Body of pancreas (tissue), 4 donors: ENCODE results near the gene DNAJB6.

Experiments
- POLR2A ChIP-seq, 3 donors: fragments of 450-650 bp; IDR thresholded peaks; one replicate each; pipeline ENCODE4 v1.6.1; 2016; ENCODE audit warnings: antibody characterized with exemption in 3 of 3, mild to moderate bottlenecking in 2 of 3
- TF ChIP-seq, protein P1 (sequence below), 7 experiments: fragments of 450-650 bp in 4 of 7; fragments of 200-600 bp in 3 of 7; sonication (generic) in 3 of 7; IDR thresholded peaks; one replicate each; pipeline ENCODE4 v1.5.1; 2016 to 2019; ENCODE audit warnings: antibody characterized with exemption in 7 of 7

DNA sequence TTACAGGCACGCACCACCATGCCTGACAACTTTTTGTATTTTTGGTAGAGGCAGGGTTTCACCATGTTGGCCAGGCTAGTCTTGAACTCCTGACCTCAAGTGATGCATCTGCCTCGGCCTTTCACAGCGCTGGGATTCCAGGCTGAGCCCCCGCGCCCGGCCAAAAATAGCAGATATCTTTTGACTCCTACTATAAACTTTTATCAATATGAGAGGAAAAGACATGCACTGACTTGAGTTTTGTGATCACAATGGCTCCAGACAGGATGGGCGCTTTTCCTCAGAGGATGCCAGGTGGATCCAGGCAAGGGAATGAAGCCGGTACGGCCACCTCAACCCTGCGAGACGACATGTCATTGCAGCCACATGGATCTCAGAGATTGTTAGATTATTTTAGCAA, 123.9 kb downstream of the DNAJB6 start:
- TF ChIP-seq, protein P1, sequence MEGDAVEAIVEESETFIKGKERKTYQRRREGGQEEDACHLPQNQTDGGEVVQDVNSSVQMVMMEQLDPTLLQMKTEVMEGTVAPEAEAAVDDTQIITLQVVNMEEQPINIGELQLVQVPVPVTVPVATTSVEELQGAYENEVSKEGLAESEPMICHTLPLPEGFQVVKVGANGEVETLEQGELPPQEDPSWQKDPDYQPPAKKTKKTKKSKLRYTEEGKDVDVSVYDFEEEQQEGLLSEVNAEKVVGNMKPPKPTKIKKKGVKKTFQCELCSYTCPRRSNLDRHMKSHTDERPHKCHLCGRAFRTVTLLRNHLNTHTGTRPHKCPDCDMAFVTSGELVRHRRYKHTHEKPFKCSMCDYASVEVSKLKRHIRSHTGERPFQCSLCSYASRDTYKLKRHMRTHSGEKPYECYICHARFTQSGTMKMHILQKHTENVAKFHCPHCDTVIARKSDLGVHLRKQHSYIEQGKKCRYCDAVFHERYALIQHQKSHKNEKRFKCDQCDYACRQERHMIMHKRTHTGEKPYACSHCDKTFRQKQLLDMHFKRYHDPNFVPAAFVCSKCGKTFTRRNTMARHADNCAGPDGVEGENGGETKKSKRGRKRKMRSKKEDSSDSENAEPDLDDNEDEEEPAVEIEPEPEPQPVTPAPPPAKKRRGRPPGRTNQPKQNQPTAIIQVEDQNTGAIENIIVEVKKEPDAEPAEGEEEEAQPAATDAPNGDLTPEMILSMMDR (IDR thresholded peaks at IDR 0.05): no peak
- no peak for TF ChIP-seq POLR2A (IDR thresholded peaks at IDR 0.05)
